GM21786 (cell line): ENCODE measurements around the gene TMPRSS4.

ENCODE experiments used
- ATAC-seq: cut with Tn5 transposase; IDR thresholded peaks from one replicate; pipeline ENCODE4 v1.9.1; 2021; ENCODE audit not compliant: unreplicated experiment

TMPRSS4 gene

DNA sequence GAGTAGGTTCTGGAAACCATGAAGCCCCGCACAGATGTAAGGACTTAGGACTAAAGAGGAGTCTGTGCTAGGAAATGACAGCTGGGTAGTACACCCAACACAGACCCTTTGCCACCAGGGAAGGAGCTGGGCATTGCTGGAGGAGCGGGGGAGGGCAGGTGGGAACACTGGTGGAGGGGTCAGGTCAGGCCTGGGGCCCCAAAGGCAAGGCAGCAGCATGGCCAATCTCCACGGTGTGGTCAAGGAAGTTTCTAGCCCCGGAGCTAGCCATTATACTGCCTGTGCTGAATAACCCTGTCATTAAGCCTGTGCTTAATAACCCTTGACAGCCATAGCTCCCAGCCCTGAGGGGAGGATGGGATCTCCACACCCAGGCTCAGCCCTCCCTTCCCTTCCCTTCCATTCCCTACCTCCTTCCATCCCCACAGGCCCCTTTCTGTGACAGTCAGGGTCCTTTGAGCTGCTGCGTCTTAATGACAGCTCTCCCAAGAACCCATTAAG lies 2.1 kb downstream of the TMPRSS4 start:
- no peak for ATAC-seq

DNA sequence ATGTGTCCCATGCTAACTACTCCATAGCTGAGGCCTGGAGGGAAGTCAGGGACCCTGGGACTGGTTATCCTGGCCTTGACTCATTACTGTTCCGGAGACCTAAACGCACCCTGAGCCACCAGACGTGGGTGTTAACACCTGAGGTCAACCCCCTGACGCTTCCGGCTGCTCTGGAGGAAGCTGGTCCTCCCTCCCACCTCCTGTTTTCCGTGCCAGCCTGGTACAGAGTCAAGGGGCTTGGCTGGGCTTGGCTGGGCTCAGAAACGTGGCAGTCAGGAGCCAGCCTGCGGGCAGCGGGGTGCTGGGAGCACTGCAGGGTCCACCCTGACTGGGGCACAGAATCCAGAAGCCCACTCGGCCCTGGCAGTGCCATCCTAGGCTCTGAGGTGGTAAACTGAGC lies 2.6 kb downstream of the TMPRSS4 start:
- no peak for ATAC-seq

DNA sequence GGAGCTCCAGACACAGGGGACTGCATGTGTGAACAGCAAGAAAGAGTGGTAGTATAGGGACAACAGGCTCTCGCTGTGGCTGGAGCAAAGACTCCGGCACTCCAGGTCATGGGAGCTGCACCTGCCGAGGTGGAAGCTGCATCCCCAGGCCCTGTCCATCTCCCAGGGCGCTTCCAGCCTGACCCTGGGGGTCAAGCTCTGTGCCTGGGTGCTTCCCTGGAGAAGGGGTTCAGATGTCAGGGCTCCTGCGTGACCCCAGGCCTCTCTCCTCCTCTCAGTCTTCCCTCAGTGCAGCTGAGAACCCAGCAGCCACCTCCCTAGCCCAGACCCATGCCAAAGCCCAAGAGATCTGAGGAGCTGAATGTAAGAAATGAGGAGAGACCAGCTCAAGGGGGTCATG lies 3.4 kb downstream of the TMPRSS4 start:
- no peak for ATAC-seq

DNA sequence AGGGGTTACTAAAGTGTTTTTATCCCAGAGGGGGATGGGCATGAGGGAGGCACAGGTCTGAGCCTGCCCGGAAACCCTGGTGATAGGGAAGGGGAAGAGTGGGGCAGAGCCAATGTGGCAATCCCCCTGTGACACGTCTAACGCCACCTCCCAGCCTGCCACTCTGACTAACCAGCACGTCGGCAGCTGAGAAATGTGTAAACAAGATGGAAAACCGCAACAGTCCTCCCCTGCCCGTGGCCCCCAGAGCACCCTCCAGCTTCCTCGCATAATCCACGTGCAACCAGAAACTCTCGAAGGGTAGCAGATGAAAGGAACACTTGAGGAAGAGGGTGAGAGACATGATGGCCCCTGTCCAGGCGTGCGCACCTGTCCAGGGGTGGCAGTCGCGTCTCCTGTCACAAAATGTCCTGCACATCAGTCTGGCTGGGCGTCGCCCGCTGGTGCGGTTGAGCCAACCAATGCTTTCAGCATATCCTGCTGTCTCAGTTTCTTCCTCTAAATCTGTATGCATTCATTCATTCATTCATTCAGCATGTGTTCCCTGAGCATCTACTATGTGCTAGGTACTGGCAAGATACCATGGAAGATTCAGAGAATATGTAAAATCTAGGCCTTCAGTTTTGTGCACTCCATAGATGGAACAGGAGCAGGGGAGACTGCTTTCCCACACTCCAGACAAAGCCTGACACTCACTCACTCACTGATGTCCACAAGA lies 4.5 kb downstream of the TMPRSS4 start:
- ATAC-seq = no peak

GRCh38 chr11:118082880-118083552 lies 6.1 kb downstream of the TMPRSS4 start:
- no peak for ATAC-seq

DNA sequence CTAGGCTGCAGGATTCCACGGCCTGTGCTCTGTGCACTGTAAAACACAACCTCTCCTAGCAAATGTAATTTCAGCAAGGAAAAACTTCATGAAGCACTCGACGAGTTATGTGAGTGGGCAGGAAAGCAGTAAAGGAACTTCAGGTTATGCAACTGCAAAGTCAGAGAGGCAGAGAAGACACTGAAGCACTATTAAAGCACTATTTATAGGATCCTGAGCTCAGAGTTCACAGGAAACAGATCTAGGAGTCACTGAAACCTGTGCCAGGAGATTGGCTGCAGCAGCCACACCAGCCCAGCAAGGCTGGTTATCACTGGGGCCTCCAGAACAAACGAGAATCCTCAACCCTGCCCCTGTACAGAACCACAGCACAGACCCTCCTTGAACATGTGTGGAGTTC lies 7.4 kb downstream of the TMPRSS4 start:
- ATAC-seq = no peak

- ATAC-seq = no peak
Observed at GRCh38 chr11:118084656-118085055, 7.8 kb downstream of the TMPRSS4 start.

GRCh38 chr11:118086913-118087768 lies 10.3 kb downstream of the TMPRSS4 start, which contains the start of gene SMIM35:
TSS of gene SMIM35 (minus strand) at chr11:118086963. CDS start at chr11:118086757, 206 bp downstream.
- no peak for ATAC-seq

GRCh38 chr11:118087931-118088330 lies 11.1 kb downstream of the TMPRSS4 start:
- ATAC-seq = no peak

DNA sequence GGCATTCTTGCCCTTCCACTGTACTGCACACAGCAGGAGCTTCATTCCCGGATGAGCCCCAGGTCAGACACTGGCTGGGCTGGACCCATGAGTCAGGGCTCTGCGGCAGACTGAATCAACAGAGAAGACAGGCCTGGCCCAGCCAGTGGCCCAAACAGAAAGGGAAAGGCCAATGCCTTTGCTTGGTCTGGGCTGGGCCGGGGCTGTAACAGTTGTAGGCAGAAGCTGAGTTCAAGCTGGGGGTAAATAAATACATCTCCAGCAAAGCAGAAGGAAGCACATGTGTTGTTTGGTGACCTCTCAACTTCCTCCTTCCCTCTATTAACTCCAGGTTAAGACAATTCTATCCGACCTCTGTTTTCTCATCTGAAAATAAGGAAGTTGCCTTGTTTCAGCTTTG lies 11.7 kb downstream of the TMPRSS4 start:
- no peak for ATAC-seq

DNA sequence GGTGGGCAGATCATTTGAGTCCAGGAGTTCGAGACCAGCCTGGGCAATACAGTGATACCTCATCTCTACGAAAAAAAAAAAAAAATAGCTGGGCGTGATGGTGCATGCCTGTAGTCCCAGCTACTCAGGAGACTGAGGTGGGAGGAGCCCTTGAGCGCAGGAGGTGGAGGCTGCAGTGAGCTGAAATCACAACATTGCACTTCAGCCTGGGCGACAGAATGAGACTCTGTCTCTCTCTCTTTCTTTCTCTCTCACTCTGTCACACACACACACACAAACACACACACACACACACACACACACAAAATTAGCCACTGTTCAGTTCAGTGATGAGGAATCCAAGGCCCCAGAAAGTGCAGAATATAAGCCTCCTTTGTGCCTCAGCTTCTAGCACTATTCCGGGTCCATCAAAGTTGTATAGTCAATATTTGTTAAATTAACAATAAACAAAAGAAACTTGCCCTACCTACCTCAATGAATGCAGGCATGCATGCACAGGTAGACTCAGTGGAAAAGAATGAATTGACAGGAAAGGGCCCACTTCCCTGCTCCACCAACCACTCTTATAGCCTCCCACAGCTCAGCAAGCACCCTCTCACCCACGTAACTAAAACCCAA lies 13.8 kb downstream of the TMPRSS4 start:
- no peak for ATAC-seq

DNA sequence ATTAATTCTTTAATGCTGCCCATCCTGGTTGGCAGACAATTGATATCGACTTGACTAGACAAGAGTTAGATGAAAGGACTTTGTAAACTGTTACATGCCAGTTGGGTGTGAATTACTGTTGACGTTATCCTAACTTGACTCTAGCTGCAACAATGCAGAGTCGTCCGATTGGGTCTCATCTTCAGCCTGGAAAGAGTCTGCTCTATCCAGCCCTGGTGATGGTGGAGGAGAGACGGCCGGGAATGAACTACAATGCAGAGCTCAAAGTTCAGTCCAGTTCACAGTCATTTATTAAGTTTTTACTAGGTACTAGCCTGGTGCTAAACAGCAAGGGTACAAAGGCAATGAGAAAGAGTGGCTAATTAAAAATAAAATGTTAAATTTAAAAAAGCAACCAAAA lies 14.8 kb downstream of the TMPRSS4 start:
- ATAC-seq = no peak

DNA sequence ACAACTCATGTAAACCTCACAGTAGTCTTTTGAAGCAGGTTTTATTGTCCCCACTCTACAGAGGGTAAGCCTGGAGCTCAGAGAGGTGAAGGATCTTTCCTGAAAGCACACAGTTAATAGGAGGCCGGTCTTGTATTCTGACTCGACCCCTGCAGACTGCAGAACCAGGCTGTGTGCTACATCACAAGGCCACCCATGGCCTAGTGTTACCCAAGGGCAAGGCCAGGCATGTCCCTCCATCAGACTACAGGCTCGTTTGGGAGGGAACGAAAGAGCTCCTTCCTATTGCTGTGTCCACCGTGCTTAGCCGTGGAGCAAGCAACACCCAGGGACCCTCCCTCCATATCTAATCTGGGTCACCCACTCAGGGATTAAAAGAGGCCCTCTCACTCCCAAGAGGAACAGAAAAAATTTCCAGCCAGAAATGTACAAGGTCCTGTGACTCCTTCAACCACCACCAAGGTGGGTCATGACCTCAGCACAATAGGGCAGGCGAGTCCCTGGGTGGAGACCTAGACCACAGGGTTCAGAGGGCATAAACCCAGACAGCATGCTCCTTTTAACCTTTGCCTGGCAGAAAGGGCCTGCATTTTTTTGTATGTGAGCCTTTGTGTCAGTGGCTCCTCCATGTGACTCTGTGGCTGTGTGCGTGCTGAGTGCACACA lies 16.2 kb downstream of the TMPRSS4 start:
- ATAC-seq = no peak

DNA sequence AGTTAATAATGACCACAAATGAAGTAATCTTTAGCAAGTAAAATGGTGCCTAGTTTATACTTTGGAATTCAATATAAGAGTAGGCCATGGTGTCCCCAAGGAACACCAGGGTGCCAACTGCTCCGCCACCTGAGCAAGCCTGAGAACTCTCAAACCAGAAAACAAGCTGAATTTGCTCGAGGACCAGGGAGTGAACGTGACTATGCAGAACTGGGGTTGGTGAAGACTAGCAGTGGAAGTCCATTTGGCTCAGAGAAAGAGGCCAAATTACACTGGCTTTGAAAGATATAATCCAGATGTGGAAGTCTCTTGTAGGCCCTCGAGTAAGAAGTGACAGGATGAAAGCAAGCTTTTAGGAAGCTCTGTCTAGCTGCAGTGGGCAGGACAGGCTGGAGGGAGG lies 18.6 kb downstream of the TMPRSS4 start:
- no peak for ATAC-seq

GRCh38 chr11:118095967-118096367 lies 19.1 kb downstream of the TMPRSS4 start:
- ATAC-seq = no peak

DNA sequence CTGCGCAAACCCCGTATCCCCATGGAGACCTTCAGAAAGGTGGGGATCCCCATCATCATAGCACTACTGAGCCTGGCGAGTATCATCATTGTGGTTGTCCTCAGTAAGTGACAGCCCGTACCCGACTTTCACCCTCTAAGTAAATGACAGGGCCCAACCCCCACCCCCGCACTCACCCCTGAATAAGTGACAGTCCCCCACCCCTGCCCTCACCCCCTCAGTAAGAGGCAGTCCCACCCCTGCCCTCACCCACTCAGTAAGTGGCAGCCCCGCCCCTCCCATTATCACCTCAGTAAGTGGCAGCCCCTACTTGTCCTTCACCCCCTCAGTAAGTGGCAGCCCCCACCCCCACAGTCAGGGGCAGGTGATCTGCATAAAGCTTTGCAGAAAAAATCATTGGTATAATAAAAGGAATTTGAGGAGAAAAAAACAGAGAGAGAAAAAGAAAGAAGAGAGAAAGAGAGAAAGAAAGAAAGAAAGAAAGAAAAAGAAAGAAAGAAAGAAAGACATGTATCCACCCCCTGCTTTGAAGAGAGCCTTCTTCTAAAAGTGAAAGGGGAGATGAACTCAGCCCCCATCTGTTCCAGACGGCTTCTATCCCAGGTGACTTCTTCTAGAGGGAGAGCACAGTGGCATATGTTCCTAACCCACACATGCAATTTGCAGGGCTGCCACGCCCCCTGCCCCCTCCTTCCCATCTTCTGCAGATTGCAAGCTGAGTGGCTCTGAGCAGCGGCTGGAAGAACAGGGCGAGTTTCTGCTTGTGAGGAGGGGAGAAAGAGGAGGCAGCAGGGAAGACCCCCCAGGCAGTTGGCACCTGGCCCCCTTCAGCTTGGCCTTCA lies 22.3 kb downstream of the TMPRSS4 start:
- no peak for ATAC-seq

GRCh38 chr11:118099838-118100556 lies 23.1 kb downstream of the TMPRSS4 start:
- ATAC-seq = no peak

- ATAC-seq = no peak
Observed at GRCh38 chr11:118100691-118101232, 23.9 kb downstream of the TMPRSS4 start.
